Measurements from ENCODE around the gene OLIG3.

OLIG3 gene

DNA sequence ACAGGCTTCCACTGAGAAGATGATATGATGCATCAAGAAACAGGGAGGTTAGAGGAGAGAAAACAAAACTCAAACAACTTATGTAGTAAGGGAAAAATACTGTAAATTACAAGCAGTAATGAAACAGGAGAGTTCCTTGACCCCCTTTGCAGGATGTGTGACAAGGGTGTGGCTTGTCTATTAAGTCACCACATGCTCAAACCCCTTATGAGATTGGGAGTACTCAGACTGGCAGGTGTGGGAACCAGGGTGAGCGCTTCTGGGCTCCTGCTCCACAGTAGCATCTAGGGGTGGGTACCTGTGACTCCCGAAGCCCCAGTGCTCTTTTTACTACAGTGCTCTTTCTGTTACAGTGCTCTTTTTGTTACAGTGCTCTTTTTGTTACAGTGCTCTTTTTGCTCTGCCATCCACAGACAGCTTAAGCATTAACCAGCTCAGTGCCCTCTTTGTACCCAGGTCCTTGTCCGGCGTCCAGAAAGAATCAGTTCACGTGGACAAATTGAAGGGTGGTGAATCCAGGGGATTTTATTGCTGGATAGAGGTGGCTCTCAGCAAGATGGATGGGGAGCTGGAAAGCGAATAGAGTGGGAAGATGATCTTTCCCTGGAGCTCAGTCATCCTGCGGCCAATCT is 28.7 kb downstream of the OLIG3 start:
- no peak for DNase-seq

- no peak for DNase-seq
These were observed 41.8 kb downstream of the OLIG3 start for GRCh38 chr6:137452333-137452894.

DNA sequence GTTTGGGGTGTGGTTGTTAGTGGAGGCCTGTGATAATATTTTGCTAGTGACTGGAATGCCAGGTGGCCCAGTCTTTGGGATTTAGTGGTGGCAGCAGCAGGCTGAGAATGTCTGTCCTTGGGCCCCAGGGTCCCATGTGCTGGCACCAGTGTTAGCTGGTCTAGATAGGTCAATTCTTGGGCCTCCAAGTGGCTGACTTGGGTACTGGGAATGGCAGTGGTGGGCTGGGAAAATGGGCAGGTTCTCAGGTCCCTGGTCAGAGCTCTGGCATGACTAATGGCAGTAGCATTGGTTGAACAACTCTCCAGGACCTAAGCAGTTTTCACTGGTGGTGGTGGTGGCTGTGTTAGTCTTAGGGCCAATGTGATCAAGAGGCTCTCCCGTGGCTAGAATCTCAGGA is 50.3 kb downstream of the OLIG3 start:
- no peak for DNase-seq

Measured in activated effector memory CD4-positive, alpha-beta T cell treated with anti-CD3 and anti-CD28 coated beads, Interleukin-2, amount 50 U/mL, for 16 hours (primary cell).